NK-92 treated with Interleukin-12 subunit alpha and Interleukin-12 subunit beta, amount 100 ng/mL, for 24 hours (cell line): ENCODE measurements around the gene ZFHX2.

Experiments
- DNase-seq: peaks from one replicate; lab custom pipeline; 2025; lab: John Stamatoyannopoulos, UW

The ZFHX2 gene

DNA sequence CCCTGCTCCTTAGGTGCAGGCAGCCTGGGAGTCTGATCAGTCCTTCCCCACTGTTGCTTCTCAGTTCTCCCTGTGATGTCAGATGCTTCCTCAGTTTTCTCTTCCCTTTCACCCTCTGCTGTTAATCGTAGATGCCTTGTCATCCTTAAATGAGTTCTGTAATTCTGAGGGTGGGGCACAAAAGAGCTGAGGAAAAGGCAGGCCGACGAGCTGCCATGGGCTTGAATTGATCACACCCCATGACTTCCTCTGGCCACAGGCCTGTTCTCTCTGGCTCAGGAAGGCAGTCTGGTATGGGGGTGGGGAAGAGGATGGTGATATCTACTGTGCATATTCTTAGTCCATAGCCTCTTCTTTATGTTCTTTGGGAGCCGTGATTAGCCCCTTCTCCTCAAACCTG, 21.3 kb upstream of the ZFHX2 start:
- DNase-seq: no peak

DNA sequence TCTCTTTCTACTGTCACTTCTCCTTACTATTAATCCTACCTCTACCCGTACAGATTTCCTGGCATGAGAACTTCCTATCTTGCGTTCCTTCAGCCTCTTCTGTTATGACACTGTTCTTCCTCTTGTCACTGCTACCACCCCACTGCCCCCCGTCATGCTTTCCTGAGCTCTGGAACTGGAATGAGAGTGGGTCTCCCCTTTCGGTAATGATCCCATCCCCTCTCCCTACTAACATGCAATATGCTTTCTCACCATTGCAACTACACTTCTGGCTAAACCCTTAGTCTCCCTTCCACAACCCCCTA, 20.9 kb upstream of the ZFHX2 start:
- DNase-seq: no peak

DNA sequence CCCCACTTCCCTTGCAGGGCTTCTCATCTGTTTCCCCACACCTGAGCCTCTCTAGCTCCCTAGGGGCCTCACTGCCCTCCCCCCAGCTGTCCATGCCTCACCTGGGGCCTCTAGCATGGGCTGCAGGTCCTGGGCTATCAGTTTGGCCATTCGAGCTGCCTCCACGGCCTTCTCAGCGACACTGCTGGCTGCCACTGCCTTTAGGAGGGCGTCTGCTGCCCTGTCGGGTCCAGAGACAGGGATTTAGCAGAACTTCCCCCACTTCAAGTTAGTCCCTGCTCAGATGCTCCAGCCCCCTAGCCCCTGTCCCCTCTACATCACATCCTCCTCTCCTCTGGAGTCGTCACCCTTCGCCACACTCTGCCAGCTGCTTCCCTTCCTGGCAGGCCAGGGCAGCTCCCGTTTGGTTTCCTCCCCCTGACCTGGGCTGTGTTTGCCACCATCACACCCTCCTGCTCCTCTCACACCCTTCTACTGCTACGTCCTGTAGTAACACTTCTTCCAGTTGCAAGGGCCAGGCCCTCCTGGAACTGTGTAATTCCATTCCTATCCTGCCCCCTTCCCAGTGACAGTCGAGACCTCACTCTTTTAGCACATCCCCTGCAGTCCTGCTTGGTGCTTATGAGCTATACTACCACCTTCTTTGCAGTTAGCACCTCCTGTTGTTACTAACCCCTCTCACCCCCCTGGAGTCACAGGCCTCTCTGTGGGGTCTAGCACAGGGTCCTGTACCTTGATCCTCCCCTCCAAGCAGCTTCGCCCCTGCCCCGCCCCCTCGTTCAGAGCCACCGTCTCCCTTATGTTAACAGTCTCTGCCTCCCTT, 20.3 kb upstream of the ZFHX2 start:
- no peak for DNase-seq

DNA sequence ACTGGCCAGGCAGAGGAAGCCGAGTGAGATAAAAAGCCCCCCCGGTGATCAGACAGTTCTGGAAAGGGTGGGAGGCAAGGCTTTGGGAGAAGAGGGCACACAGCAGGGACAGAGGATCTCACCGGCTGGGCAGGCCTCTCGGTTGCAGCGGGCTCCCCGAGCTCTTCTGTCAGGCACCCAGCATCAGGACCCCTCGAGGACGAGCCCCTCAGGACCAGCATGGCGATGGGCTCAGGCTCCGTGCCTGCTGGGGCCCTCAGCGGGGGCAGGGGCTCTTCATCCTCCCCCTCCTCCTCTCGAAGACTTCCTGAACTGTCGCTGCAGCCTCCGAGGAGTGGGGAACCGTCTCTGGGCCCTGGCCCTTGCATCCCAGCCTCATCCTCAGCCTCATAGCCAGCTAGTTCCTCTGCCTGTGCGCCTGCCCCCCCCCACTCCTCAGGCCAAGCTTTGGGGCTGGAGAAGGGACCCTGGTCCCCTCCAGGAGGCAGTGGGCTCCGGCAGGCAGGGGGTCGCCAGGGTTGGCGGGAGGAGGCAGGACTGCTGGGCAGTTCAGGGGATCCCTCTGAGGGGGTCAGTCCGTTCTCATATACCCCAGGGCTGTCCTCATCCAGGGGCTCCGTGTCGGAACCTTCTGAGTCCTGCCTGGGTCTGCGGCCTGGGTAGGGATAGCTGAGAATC, 19.4 kb upstream of the ZFHX2 start:
- DNase-seq: no peak

DNA sequence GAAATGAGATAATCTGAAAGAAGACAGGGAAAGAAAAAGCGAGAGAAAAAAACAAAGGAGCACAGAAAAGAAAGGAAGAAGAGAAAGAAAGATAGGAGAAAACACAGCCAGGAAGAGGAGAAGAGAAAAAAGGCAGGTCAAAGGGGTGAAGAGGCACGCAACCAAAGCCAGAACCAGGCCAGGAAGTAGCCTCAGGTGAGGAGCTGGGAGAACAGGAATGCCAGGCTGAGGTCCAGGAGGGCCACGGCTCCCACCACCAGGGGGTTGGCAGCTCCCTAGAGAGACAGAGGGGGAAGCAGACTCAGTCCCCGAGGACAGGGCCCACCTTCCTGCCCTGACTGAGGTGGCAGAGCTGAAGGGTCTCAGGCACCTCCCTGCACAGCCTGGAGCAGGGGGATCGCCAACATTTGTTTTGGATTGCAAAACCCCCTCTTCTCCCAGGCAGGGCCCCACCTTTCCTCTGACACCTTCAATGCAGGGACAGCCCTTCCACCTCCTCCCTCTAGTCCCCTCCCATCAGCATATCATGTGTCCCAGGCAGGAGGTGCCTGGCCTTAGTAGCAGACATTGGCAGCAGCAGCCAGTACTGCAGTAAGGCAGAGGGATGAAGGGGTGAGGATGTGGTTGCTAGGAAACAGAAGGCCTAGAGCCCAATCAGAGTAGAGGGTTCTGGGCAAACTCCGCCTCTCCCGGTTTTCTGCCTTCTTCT, 18.0 kb upstream of the ZFHX2 start:
- DNase-seq: no peak

DNA sequence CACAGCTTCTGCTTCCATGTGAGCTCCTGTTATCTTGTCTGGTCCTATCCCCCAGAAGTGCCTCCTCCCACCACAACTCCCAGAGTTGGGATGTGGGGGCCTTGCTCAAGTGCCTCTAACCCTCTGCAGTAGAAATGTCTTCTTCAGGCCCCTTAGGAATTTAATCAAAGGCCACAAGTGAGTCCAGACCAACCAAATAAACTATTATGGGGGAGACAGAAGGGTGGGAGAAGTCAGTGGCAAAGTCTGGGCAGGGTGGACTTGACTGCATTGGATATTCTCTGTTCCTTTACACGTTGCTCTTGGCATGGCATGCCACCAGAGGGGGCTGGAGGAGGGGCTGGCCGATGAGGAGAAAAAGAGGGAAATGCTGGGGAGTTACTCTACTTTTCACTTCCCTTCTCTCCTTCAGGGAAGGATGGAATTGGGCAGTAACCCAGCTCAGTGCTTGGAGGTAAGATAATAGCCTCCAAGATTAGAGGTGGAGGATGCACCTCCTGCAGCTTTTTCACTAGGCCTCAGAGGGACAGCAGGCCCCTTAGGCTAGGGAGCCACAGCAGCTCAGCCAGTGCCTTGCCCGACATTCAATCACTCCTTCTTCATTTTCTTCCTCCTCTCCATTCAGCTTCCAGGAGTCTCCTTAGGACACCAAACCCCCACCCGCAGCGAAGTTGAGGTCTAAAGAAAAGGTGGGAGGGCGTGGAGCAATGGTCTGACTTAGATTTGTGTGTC, 17.2 kb upstream of the ZFHX2 start:
- no peak for DNase-seq

DNA sequence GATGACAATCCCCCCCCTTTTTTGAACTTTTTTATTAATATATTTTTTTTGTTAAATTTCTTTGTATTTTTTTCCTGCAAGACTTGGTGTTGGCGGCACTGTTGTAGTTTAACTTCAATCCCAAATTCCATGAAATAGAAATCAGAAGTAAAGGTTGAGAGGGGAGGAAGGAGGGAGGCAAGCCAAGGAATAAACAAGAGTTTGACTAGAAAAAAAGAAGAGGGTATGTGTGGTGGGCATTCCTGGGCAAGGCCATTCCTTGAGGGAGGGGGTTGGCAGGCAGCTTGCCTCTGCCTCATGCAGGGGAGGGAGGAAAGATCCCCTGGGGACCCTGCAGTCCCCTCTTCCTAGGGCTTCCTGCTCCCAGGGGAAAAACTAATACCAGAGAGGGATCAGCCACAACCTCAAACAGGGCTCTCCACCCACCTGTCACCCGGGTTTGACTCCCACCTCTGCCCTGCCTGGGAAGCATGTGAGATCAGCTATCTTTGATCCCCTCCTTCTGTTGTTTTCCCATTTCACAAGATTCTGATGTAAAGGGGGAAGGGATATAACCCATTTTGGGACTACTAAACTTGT, 16.5 kb upstream of the ZFHX2 start:
- no peak for DNase-seq

DNA sequence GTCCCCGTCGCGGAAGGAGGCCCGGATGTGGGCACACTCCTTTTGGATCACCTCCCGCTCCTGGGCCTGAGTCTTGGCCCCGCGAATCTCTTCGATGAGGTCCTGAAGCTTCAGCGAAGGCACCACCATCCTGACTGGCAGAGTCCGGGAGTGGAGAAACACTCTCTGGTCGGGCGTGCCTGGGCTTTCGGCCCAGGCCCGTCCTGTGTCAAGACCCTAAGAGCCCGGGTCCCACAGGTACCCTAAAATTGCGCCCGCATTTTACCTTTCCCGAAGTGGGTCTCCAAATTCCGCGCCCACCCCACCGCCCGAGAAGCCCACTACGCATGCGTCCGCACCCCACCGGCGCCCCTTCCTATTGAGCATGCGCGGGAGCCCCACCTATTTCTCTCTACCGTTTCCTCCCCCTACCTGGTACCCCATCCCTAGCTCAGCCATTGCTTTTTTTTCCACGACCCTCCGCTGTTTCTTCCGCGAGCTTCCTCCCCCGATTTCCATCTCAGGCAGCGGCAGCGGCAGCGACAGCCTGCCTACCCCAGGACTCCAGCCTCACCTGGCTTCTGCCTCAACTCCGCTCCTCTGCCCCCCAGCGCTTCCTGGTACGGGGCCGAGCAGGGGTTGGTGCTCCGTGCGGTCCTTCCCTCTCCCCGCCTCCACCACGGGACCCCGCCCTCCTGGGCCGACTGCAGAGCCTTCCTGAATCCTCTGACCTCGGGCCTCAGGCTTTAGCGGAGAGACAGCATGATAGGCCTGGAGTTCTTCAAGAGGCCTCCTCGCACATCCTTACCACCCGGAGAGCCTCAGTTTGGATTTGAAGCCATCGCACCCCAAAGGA, 15.8 kb upstream of the ZFHX2 start, which contains the start of gene AP1G2:
Gene AP1G2, minus strand, starts transcription at position 606 of the 835 bp plus-strand sequence. Its CDS starts 477 bp downstream, at position 129.
- DNase-seq: peak; percentile 89

DNA sequence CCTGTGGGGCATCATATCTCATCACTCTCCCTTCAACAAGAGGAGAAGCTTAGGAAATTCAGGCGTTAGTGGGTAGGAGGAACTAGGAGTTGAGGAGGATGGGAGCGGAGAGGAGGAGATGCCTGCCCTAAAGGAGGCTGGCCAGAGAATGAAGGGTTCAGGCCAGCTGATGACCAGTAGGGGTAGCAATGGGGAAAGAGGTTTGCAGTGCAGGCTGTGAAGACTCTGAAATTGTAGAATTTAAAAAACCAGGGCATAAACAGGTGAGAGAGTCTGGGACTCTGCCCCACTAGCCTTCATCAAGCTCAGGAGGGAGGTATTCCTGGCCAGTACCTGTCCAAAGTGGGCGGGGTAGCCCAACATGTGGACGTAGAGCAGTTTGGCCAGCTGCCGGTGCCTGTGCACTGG, 15.2 kb upstream of the ZFHX2 start:
- DNase-seq: no peak

DNA sequence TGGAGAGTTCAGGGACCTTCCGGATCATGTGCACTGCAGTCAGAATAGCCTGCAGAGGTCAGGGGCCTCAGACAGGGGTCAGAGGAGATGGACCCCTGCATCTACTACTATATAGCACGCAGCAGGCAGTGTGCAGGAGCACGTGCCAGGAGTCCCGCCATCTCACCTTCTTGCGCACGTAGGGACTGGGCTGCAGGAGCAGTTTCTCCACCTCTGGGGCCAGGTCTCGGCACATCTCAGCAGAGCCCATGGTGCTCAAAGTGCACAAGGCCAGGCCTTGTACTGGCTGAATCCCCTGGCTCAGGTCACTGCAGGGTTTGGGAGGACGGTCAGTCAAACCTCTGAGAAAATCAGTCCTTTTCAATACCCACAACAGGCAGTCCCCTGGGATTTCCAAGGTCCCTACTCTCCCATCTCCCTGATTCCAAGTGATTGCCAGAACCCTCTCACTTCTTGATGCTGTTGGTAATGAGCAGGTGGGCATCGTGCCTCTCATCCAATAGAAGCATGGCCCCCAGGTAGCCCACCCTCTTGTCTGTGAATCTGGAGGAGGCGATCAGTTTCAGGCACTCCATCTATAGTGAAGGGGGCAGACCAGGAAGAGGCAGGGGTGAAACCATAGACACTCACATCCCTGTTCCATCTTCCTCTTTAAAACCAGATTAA, 14.7 kb upstream of the ZFHX2 start:
- no peak for DNase-seq

DNA sequence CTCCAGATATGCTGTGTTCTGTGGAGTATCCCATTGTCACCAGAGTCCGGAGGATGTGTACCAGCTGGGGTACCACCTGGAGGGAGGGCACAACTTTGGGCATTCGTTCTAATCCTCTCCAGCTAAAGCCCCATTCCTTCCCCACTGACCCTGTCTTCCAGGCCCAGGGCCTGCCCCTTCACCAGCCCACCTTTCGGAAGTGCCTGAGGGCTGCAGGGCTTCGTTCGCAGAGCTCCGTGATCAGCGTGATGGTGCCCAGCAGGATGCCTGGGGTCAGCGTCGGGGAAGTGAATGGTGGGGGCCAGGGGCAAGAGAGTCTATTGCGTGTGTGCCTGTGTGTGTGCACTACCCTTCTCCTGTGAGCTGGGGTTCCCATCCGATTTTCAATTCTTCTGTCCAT, 14.1 kb upstream of the ZFHX2 start:
- DNase-seq: no peak

DNA sequence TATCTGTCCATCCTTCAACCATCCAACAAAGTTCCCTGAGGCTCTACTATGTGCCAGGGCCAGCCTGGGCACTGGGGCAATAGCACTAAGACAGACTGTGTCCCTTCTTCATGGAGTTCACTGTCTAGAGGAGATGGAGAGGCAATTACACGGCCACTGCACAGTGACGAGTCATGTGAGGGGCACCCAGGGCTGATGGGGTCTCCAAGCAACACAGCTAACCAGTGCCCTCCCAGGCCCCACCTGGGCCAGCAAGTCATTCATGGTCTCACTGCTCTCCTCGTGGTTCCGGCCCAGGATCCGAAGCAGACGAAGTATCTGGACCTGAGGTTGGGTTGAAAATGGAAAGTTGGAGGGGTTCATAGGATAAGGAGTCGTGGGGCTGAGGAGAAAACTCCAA, 13.3 kb upstream of the ZFHX2 start:
- DNase-seq: no peak

DNA sequence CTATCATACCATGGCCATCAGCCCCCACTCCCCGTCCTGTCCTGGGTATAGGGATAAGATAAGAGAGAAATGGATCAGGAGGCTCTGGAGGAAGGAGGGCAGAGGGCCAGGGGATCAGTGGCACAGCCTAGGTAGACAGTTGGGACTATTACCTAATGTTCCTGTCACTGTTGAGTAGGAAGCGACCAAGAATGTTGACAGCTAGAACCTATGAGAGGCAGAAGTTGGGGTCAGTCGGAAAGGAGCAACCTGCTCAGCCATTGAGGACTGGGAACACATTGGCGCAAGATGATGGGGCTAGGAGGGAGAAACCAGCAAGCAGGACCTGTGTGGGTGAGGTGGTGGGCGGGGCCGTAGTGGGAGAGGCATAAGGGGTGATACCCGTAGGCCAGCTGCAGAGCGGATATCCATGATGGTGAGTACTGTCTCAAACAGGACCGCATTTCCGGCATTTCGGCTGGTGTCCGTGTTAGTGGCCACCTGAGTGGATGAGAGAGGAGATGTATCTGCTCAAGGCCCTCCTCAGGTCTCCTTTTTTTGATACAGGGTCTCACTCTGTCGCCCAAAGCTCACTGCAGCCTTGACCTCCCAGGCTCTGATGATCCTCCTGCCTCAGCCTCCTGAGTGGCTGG, 12.7 kb upstream of the ZFHX2 start:
- no peak for DNase-seq

DNA sequence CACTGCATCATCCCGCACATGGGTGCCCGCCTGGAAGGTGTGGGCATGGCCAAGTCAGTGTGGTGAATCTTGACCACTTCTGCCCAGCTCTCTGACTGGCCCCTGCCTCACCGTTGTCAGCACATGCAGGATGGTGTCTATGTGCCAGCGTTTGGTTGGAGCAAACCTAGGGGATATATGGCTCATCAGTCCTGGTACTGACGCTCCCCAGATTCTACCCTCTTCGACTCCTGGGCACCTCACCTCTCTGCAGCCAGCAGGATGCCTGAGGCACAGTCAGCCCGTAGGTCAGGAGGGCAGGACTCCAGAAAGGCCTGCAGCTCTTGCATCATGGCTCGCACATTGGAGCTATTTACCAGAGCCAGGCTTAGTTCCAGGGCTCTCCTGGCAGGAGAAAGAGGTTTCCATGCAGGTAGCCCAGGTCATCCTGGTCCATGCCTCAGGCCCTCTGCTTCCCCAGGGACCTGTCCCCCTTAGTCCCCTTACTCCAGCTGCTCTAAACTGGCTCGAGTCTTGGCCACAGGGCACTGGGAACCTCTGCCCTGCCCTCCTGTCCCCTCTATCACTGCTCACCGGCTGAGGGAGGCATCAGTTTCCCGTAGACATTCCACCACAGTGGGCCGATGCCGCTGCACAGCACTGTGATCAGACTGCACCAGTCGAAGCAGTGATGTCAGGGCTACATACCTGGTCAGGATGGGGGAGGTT, 12.1 kb upstream of the ZFHX2 start:
- DNase-seq: no peak

DNA sequence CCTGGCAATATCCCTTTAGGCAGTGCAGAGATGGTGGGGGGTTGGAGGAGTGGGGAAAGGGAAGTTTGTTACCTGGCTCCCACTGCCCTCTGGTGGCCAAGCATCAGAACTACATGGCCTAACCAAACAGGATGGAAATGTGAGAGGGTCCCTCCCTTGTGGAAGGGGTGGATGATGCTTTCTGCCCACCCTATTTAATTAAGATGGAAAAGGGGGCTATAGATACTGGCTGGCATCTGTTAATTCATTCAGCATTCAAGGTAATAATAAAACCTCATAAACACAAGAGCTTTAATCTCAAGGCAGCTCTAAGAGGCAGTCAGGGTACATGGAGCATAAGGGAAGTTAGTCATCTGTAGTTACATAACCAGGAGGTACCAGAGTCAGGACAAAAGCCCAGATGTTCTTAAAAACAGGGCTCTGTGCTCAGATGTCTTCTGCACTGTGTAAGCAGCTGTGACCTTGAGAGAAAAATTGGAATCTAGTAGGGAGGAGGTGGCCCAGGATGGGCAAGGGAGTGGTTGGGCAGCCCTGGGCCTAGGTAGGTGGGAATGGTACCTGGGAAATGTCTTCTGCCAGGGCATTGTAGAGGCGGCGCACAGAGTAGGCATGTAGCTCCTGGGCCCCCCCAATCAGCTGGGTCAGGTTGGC, 11.4 kb upstream of the ZFHX2 start:
- no peak for DNase-seq

DNA sequence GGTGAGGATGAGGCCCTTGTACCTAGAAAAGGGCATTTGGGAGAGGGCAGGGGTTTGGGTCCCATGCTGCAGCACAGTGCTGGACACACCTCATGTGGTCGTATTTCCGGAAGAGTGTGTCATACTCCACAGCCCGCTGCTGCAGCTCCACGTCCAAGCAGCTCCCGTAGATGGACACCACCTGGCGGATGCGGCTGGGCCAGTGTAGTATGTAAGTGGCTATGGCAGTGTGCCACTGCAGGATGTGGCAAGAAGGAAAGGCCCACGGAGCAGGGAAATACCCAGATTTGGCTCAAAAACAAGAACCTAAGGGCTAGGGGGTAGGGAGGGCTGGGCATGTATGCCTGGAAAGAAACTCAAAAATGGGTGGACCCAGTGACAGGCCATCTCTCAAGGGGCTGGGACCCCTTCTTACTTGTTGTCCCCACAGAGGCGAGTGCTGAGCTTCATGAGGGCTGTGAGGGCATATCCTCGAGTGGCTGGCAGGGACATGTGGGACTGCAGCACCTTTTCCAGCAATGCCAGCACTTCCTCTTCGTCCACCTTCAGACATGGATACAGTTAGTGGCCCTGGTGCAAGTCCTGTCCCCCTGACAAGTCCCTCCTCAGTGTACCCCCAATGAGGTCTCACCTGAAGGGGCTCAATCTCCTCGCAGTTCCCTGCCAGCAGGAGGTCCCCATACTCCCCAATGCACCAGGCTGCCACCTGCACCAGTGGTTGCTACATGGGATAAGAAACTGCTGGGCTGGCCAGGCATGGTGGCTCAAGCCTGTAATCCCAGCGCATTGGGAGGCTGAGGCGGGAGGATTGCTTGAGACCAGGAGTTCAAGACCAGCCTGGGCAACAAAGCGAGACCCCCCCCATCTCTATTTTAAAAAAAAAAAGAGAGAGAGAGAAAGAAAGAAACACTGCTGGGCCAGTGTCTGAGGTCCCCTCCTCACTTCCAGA, 10.6 kb upstream of the ZFHX2 start:
- no peak for DNase-seq

DNA sequence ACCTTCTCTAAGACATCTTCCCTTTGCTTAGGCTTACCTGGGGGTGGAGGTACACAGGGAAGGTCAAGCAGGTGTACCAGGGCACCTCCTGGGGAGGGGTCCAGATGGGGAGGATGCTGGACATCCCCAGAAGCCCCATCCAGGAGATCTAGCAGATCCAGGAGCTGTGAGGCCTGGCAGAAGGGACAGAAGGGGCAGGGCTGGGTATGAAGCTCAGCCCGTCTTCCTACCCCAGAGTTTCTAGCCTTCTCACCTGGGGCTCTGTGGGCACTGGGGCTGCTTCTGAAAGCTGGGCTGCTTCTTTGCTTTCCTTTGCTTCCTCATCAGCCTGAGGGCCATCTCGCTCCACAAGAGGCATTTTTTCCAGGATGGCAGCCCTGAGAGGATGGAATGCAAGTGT, 9.7 kb upstream of the ZFHX2 start:
- no peak for DNase-seq
